Left ventricle myocardium superior (tissue), 1 donor: ENCODE measurements around the gene GTF2I. TPM values are rescaled to one million over a fixed set of nuclear protein-coding genes. Genes with fewer than 3 reads are reported as not detected.
"Not testable (repeated sequence)": the region's sequence is repeated elsewhere in the genome, so short reads cannot be mapped to it uniquely, and the experiment has no call there.

Source experiments
- ATAC-seq: fragments of 200-7000 bp; cut with Tn5 transposase; one replicate; pipeline ENCODE4 v1.9.1; 2020; ENCODE audit warnings: mild to moderate bottlenecking, moderate library complexity
- DNase-seq: peaks from one replicate; pipeline ENCODE4 v3.0.0-alpha.2; 2020
- intact Hi-C: fragments of 100-400 bp; cut with micrococcal nuclease; formaldehyde crosslinking; loops from one replicate; pipeline ENCODE4 v1.11.0; 2022
- total RNA-seq: library from RNA; stranded (reverse); fragmentation: NEBNext Ultra II Directional; extraction: Animal tissue kit (Norgen Biotek cat#: 25700); gene quantifications from one replicate; pipeline ENCODE4 v1.2.1, GENCODE V29; 2021
- donor health status: DM: no; HTN: yes; CAD: no; lungs with severe emphysema.

Gene GTF2I
- total RNA-seq, 1 donor from 2014 or later: 134 TPM

GRCh38 chr7:74704419-74704818 is 46.9 kb downstream of the GTF2I start:
- ATAC-seq, intact Hi-C loops, DNase-seq: not testable (repeated sequence)

GRCh38 chr7:74707238-74707637 is 49.7 kb downstream of the GTF2I start:
- ATAC-seq (no peak), DNase-seq (no peak)
- intact Hi-C loops: no loop called here

- ATAC-seq (no peak), DNase-seq (no peak)
- intact Hi-C loops: no loop called here
Observed at GRCh38 chr7:74708569-74709275, 51.2 kb downstream of the GTF2I start.

- ATAC-seq (no peak), DNase-seq (no peak)
- intact Hi-C loops: no loop called here
Observed at GRCh38 chr7:74709880-74710671, 52.6 kb downstream of the GTF2I start.

- ATAC-seq: no peak
- intact Hi-C loops: no loop called here
- no peak for DNase-seq
Observed at GRCh38 chr7:74713567-74713966, 56.0 kb downstream of the GTF2I start.

- intact Hi-C loops: no loop called here
- DNase-seq (no peak), ATAC-seq (no peak)
Observed at GRCh38 chr7:74717889-74718288, 60.4 kb downstream of the GTF2I start.

- ATAC-seq (no peak), DNase-seq (no peak)
- intact Hi-C loops: no loop called here
Observed at GRCh38 chr7:74718336-74718735, 60.8 kb downstream of the GTF2I start.

GRCh38 chr7:74722153-74722552 is 64.6 kb downstream of the GTF2I start:
- intact Hi-C loops: loop anchor here (5.0 kb wide), 1 partner anchor 540 kb away; no protein-coding TSS in a partner anchor
- DNase-seq: no peak
- no peak for ATAC-seq

- ATAC-seq: no peak
- intact Hi-C loops: no loop called here
- no peak for DNase-seq
Observed at GRCh38 chr7:74725840-74726239, 68.3 kb downstream of the GTF2I start.

- intact Hi-C loops: no loop called here
- ATAC-seq (no peak), DNase-seq (no peak)
Observed at GRCh38 chr7:74726309-74727101, 69.0 kb downstream of the GTF2I start.

GRCh38 chr7:74728686-74729085 is 71.2 kb downstream of the GTF2I start:
- DNase-seq, ATAC-seq: not testable (repeated sequence)

GRCh38 chr7:74730186-74730585 is 72.7 kb downstream of the GTF2I start:
- DNase-seq, intact Hi-C loops, ATAC-seq: not testable (repeated sequence)

More at GRCh38 chr7:74728686-74729085, 71.2 kb downstream of the GTF2I start:
- intact Hi-C loops: not testable (repeated sequence)

- DNase-seq, ATAC-seq, intact Hi-C loops: not testable (repeated sequence)
Observed at GRCh38 chr7:74739974-74740703, 82.6 kb downstream of the GTF2I start.

- DNase-seq, intact Hi-C loops: not testable (repeated sequence)
- ATAC-seq: peak; percentile 91
Observed at GRCh38 chr7:74743936-74744557, 86.5 kb downstream of the GTF2I start.

- peak; percentile 90 for ATAC-seq
Observed at GRCh38 chr7:74753921-74754482, 96.5 kb downstream of the GTF2I start.

GRCh38 chr7:74756673-74757072 is 99.2 kb downstream of the GTF2I start:
- DNase-seq, ATAC-seq, intact Hi-C loops: not testable (repeated sequence)

More at GRCh38 chr7:74753921-74754482, 96.5 kb downstream of the GTF2I start:
- intact Hi-C loops, DNase-seq: not testable (repeated sequence)

GRCh38 chr7:74758268-74758667 is 100.8 kb downstream of the GTF2I start:
- DNase-seq, intact Hi-C loops, ATAC-seq: not testable (repeated sequence)

GRCh38 chr7:74758982-74759381 is 101.5 kb downstream of the GTF2I start:
- intact Hi-C loops, DNase-seq, ATAC-seq: not testable (repeated sequence)
